GM12865 (cell line): ENCODE measurements around the gene MYL6.
"Not testable (repeated sequence)": the region's sequence is repeated elsewhere in the genome, so short reads cannot be mapped to it uniquely, and the experiment has no call there.

Experiments used
- DNase-seq: peaks from one replicate; pipeline ENCODE4 v3.0.0; 2010; ENCODE audit warnings: low read depth
- H3K4me3 ChIP-seq: 2 replicates; pipeline ENCODE4 v1.5.1; 2011; ENCODE audit warnings: mild to moderate bottlenecking, low read depth, low read length, control low read depth
- CTCF ChIP-seq: IDR thresholded peaks from 2 replicates; pipeline ENCODE4 v1.5.1; 2011; ENCODE audit warnings: low read length, control low read depth, low read depth, inconsistent platforms; ENCODE audit not compliant: insufficient read depth; ENCODE audit errors: missing control alignments

The MYL6 gene

GRCh38 chr12:56158029-56158925, at the start of gene MYL6:
Gene MYL6, plus strand, starts transcription at chr12:56158359. Its CDS starts 43 bp downstream, at chr12:56158402.
- DNase-seq = peak; percentile 98
- TF ChIP-seq CTCF = no peak
- H3K4me3 ChIP-seq = peak within 1 kb of the TSS; percentile 80

- no peak for DNase-seq
- TF ChIP-seq CTCF = no peak
- H3K4me3 ChIP-seq = no peak overlapping the region
These were observed 47.6 kb upstream of the MYL6 start for GRCh38 chr12:56110571-56110970.

- TF ChIP-seq CTCF = no peak
- H3K4me3 ChIP-seq = no peak overlapping the region
These were observed 44.1 kb upstream of the MYL6 start for GRCh38 chr12:56114084-56114483.

GRCh38 chr12:56115329-56115728, 42.8 kb upstream of the MYL6 start:
- no peak for DNase-seq

More at GRCh38 chr12:56114084-56114483, 44.1 kb upstream of the MYL6 start:
- no peak for DNase-seq

GRCh38 chr12:56116267-56117081, 41.7 kb upstream of the MYL6 start, which contains the start of gene RPL41:
Gene RPL41, plus strand, starts transcription at chr12:56116633.
- TF ChIP-seq CTCF = no peak
- peak within 1 kb of the TSS; percentile 98 for H3K4me3 ChIP-seq
- DNase-seq = peak; percentile 96

More at GRCh38 chr12:56115329-56115728, 42.8 kb upstream of the MYL6 start:
- no peak for TF ChIP-seq CTCF
- peak overlapping the region; percentile 98 for H3K4me3 ChIP-seq

- peak overlapping the region; percentile 98 for H3K4me3 ChIP-seq
- not testable (repeated sequence) for DNase-seq
These were observed 41.0 kb upstream of the MYL6 start for GRCh38 chr12:56117082-56117706.
